NCI-H748 (cell line): ENCODE measurements around the gene EDEM2.
"Not testable (repeated sequence)": the region's sequence is repeated elsewhere in the genome, so short reads cannot be mapped to it uniquely, and the experiment has no call there.

Source experiments
- DNase-seq: peaks from one replicate; lab custom pipeline; 2025; ENCODE audit not compliant: unreplicated experiment; lab: John Stamatoyannopoulos, UW

Gene EDEM2, protein sequence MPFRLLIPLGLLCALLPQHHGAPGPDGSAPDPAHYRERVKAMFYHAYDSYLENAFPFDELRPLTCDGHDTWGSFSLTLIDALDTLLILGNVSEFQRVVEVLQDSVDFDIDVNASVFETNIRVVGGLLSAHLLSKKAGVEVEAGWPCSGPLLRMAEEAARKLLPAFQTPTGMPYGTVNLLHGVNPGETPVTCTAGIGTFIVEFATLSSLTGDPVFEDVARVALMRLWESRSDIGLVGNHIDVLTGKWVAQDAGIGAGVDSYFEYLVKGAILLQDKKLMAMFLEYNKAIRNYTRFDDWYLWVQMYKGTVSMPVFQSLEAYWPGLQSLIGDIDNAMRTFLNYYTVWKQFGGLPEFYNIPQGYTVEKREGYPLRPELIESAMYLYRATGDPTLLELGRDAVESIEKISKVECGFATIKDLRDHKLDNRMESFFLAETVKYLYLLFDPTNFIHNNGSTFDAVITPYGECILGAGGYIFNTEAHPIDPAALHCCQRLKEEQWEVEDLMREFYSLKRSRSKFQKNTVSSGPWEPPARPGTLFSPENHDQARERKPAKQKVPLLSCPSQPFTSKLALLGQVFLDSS

DNA sequence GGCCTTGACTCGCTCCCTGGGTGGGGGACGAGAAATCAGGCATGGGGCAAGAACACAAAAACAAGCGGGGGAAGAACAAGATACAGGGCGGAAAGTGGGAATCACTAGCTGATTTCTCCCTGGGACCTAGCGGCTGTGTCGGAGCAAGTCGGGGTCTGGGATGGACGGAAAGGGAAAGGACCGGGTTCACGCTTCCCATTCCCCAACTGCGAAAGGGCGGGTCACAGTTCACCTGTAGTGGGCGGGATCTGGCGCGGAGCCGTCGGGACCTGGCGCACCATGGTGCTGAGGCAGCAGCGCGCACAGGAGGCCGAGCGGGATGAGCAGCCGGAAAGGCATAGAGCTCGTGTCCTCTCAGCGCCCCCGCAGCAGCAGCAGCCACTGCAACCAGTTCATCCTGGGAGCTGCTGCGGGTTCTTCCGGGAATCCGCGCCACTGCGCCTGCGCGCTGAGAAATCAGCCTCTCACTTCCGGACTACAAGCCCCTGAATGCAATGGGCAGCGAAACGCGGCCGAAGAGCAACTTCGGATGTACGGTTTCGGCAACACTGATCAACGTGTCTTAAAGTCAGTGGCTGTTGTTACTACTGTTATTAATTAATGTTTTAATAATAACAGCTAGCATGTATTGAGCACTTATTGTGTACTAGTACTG, at the start of gene EDEM2:
EDEM2 (minus strand) TSS at position 417 of the 655 bp plus-strand sequence; CDS start at position 339, 78 bp downstream.
- peak; percentile 95 for DNase-seq

DNA sequence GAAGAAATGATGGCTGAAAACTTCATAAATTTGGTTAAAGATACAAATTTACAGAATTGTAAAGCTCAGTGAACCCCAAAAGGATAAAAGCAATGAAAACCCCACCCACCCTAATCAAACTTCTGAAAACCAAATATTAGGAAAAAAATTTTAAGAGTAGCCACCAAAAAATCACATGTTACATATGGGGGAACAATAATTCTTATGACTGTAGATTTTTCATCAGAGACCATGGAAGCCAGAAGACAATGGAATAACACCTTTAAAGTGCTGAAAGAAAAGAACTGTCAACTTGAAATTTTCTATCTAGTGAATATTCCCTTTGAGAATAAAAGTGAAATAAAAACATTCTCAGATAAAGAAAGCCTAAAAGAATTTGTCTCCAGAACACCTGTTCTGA, 49.2 kb upstream of the EDEM2 start:
- DNase-seq: no peak

DNA sequence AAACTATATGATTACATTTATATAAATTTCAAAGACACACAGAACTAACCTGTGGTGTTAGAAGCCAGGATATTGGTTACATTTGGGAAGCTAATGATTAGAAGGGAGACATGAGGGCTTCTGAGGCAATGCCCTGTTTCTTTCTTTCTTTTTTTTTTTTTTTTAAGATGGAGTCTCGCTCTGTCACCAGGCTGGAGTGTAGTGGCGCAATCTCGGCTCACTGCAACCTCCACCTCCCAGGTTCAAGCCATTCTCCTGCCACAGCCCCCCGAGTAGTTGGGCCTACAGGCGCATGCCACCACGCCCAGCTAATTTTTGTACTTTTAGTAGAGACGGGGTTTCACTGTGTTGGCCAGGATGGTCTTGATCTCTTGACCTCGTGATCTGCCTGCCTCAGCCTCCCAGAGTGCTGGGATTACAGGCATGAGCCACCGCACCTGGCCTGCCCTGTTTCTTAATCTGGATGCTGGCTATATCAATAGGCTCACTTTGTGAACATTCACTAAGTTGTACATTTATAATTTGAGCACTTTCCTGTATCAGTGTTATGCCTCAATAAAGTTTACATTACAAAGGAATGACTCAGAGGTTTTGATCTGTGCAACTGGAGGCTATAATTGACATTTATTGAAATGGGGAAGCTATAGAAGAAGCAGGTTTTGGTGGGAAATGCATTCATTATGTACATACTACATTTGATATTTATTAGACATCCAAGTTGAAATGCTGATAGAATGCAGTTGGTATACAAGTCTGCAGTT, 46.1 kb upstream of the EDEM2 start:
- DNase-seq: not testable (repeated sequence)

DNA sequence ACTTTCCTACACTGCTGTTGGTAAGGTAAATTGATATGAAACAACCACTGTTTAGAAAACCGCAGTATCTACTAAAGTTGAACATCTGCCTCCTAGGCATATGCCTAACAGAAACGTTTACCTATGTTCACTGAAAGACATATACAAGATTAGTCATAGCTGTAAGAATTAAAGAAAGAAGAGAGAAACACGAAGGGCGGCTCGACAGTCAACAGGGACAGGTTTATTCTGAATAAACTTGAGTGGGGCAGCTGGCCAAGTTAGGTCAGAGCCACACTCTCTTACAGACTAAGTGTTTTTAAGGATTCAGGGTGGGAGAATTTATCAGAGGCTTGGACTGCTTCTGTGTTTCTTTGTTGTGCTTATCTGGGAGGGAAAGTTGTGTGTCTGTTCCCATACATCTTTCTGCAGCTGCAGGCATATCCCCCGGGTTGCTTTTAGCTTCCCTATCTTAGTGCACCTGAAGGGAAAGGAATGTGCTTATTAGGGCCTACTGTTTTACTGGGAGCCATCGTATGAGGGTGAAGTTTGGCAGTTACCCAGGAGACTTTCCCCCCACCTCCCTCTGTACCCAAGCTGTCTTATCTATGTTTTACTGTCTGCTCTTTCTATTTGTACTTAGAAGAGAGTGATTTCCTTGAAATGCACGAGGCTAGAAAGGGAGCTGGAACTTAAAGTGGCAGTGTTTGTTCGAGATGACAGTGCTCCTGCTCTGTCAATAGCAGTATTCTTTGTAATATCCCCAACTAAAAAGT, 45.2 kb upstream of the EDEM2 start:
- DNase-seq: no peak

DNA sequence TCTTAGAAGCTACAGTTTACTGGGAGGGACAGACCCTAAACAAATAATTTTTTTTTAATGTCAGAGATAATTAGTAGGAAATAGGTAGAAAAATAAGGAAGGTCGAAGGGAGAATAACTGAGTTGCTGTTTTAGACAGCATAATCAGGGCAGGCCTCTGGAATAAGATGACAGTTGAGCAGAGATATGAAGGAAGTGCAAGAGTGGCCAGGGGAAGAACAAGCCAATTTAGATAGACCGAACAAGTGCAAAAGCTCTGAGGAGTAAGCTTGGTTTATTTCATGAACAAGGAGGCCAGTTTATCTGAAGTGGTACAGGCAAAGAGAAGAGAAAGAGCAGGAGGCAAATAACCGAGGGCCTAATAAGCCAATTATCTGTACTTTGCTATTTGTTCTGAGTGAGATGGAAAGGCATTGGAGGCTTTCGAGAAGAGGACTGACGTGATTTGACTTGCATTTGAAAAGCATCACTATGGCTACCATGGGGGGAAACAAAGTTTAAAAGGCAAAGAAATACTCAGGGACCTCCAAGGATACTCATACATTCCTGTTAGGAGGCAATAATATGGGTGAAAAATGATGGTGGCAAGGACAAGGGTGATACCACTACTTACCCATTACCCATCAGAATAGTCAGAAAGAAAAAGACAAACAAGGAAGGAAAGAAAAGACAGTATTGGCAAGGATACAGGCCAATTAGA, 44.4 kb upstream of the EDEM2 start:
- no peak for DNase-seq

DNA sequence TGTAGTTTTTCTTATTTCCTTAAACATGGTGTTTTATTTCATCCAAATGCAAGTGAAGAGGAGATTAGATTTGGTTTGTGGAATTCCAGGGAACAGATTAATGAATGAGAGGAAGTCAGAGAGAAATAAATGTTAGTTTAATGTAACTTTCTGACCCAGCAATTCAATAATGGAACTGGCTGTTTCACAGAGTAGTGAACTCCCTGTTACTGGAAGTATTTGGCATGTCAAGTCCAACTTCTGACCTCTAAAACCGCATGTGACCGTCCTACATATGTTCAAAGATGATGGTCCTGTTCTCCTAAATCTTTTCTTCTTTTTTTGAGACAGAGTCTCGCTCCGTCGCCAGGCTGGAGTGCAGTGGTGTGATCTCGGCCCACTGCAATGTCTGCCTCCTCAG, 43.4 kb upstream of the EDEM2 start:
- no peak for DNase-seq

DNA sequence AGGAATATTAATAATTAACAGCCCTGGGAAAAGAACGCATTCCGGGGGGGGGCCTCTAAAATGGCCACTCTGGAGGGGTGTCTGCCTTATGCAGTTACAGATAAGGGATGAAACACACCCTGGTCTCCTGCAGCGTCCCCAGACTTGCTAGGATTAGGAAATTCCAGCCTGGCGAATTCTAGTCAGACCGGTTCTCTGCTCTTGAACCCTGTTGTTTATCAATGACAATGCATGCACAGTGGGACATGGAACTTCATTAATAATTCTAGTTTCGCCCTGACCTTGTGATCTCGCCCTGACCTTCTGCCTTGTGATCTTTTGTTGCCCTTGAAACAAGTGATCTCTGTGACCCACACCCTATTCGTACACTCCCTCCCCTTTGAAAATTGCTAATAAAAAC, 42.1 kb upstream of the EDEM2 start:
- DNase-seq: peak; percentile 11

DNA sequence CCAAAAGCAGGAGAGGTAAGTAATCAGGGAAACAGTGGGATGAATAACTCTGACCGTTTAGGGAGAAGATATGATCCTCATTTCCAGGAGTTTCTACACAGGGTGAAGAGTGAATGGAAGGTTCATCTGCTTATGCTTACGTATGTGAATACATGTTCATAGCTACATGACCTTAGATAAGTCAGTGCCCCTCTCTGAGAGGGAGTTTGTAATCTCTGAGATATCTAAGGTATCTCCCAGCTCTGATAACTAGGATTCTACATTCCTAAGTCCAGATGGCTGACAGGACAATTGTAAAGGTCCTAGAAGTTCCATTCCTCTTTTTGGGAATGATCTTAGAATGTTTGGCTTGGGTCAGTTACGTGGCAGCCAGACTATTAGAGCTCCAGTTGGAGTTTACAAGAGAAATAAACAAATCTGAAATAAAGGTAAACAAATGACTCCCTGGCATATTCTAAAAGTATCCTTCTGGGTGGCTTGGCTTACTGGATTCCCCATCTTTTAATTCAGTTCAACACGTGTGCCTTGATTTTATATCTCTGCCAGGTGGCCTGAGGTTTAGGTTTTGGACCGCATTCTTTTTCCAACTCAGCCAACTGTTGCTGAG, 40.6 kb upstream of the EDEM2 start:
- DNase-seq: no peak

DNA sequence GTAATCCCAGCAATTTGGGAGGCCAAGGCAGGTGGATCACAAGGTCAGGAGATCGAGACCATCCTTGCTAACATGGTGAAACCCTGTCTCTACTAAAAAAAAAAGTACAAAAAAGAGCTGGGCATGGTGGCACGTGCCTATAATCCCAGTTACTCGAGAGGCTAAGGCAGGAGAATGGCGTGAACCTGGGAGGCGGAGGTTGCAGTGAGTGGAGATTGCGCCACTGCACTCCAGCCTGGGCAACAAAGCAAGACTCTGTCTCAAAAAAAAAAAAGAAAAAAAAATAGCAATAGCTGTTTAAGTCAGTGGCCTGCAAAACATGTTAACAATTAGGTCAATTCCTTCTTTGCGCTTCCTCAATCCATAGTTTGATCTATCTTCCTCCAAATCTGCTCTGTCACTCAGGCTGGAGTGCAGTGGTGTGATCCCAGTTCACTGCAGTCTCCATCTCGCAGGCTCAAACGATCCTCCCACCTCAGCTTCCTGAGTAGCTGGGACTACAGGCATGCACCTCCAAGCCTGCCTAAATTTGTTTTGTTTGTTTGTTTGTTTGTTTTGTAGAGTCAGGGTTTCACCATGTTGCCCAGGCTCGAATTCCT, 39.7 kb upstream of the EDEM2 start:
- not testable (repeated sequence) for DNase-seq

DNA sequence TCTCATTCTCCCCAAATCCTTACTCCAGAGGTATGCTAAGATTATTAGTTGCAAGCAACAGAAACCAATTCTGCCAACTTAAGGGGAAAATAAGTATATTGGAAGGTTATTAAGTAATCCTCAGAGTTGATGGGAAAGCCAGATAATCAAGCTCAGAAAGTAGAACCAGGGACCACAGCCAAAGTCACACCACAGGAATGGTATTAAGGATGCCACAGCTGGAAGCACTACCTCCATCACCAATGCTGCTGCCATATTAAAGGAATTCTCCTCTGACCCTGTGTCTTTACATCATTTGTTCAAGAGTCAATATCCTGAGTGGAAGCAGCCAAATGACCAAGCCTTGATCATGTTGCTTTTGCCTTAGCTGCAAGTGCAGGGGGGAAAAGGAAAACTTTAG, 34.6 kb upstream of the EDEM2 start:
- no peak for DNase-seq

DNA sequence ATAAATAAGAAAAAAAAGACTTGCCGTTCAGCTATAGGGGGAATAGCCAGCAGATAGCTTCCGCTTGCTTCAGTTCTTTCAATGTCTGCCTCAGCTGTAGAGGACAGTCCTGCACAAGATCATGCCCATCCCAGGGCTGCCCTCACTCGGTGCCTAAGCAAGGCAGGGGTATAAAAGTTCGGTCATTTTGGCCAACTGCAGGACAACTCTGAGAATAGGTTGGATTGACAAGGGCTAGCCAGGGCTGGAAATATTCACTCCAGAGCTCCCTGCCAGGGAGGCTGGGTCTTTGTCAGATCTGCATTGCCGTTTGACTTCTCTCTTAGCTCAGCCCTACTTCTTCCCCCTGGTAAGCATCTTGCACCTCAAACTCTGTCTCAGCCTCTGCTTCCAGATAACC, 33.1 kb upstream of the EDEM2 start:
- no peak for DNase-seq

DNA sequence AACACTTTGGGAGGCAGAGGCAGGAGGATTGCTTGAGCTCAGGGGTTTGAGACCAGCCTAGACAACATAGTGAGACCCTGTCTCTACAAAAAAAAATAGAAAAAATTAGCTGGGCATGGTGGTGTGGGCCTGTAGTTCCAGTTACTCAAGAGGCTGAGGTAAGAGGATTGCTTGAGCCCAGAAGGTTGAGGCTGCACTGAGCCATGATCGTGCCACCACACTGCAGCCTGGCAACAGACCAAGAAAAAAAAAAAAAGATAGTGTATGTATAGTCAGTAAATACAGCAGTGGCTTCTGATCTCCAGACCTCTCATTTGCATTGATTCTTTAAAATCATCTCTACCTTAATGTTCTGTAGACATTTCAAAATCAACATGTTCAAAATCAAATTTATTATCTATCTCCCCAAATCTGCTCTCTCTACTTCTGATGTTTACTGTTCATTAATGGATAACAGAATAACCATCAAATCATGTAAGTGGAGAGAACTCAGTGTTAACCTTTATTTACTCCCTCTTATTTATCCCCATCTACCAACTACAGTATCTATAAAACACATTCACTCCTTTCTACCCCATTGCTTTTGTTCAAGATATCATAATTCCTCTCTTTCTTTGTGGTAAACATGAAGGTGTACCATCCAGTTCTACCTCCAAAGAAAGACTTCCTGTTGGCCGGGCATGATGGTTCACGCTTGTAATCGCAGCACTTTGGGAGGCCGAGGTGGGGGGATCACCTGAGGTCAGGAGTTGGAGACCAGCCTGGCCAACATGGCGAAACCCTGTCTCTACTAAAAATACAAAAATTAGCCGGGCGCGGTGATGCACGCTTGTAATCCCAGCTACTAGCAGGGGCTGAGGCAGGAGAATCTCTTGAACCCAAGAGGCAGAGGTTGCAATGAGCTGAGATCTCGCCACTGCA, 32.4 kb upstream of the EDEM2 start:
- DNase-seq: no peak

DNA sequence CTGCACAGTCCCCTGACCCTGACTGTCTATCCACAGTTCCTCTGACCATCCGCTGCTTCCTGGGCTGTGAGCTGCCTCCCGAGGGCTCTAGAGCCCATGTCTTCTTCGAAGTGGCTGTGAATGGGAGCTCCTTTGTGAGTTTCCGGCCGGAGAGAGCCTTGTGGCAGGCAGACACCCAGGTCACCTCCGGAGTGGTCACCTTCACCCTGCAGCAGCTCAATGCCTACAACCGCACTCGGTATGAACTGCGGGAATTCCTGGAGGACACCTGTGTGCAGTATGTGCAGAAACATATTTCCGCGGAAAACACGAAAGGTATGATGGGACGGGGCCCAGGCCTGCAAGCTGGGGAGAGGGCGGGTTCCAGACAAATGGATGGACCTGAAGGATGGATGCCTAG, 29.0 kb upstream of the EDEM2 start:
- no peak for DNase-seq

DNA sequence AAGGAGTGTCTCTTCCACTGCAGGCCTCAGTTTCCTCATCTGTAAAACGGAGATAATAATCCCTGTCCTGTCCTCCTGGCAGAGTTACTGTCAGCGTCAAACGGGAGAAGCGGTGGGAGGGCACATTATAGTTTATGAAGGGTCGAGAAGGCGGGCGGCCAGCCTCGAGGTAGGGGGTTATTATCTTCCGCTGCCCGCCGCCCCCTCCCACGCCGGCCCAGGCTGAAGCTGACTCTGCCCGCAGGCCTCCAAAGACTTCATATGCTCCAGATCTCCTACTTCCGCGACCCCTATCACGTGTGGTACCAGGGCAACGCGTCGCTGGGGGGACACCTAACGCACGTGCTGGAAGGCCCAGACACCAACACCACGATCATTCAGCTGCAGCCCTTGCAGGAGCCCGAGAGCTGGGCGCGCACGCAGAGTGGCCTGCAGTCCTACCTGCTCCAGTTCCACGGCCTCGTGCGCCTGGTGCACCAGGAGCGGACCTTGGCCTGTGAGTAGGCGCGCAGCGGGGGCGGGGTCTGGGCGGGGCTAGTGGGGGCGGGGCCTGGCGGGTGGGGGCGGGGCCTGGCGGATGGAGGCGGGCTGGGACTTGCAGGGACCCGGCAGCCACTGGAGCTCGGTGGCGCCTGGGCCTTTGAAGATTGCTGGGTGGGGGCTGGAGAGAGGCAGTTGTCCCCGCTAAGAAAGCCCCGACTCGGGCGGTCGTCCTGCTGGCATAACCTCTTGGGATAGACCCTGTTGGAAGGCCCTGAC, 27.5 kb upstream of the EDEM2 start:
- no peak for DNase-seq

DNA sequence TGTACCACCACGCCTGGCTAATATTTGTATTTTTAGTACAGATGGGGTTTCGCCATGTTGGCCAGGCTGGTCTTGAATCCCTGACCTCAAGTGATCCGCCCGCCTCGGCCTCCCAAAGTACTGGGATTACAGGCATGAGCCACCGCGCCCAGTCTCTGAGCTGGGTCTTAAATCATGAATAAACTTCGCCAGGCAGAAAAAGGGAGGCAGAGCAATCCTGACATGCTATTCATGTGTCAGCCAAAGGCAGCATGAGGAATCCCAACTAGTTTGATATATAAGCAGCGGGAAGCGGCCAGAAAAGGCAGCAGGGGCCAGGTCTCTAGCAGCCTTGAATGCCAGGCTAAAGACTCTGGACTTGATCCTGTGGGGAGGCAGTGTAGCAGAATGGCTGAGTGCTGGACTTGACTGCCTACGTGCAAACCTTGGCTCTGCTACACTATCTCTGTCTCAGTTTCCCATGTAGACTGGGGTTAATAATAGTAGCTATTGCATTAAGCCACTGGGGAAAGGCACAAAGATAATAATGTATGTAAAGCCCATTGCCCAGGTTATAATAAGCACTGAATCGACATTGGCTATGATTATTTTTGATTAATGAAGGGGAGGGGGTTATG, 26.5 kb upstream of the EDEM2 start:
- DNase-seq: no peak

DNA sequence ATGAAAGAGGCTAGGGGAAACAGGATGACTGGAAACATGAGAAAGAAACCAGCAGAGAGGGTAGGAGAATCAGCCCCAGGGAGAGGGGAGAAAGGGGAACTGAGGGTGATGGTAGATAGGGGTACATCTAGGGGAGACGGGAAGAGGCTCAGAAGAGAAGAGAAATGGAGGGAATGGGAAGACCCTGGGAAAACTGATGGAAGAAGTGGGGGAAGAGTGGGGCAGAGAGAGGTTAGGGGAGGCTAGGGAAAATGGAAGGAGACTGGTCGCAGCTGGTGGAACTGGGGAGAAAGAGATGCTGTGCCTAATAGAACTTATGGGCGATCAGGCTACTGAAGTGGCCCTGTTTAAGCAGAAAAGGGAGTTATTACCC, 25.3 kb upstream of the EDEM2 start:
- no peak for DNase-seq

DNA sequence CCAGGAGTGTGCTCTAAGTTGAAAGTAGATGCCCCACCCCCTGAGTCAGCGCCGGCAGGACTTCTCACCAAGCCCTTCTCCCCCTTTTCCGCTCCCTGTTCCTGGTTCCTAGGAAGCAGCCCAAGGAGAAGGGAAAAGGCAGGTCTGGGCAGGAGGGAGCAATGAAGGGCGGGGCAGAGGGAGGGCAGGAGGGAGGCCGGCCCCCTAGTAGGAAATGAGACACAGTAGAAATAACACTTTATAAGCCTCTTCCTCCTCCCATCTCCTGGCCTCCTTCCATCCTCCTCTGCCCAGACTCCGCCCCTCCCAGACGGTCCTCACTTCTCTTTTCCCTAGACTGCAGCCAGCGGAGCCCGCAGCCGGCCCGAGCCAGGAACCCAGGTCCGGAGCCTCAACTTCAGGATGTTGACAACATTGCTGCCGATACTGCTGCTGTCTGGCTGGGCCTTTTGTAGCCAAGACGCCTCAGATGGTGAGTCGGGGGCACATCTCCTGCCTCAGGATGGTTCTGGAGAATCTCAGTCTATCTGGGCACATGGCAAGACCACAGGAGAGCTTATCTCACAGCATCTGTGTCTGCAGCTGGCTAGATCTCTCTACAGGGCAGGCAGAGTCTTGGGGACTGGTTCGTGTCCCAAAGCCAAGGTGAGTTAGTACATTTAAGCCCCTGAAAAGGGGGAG, 24.8 kb upstream of the EDEM2 start, which contains the start of gene PROCR:
PROCR (plus strand) TSS at position 320 of the 681 bp plus-strand sequence; CDS start at position 403, 83 bp downstream.
- DNase-seq: no peak
